HG02885 (cell line): ENCODE measurements around the gene AIF1L.

ENCODE experiments used
- ATAC-seq: cut with Tn5 transposase; IDR thresholded peaks from one replicate; pipeline ENCODE4 v1.9.1; 2021; ENCODE audit warnings: mild to moderate bottlenecking; ENCODE audit not compliant: unreplicated experiment, poor library complexity

The AIF1L gene

GRCh38 chr9:131116281-131117120 is 20.2 kb downstream of the AIF1L start:
- no peak for ATAC-seq

- no peak for ATAC-seq
These were observed 20.9 kb downstream of the AIF1L start for GRCh38 chr9:131117121-131117761.

GRCh38 chr9:131117762-131118145 is 21.4 kb downstream of the AIF1L start:
- no peak for ATAC-seq

- no peak for ATAC-seq
These were observed 23.3 kb downstream of the AIF1L start for GRCh38 chr9:131119600-131119999.

- ATAC-seq = no peak
These were observed 24.4 kb downstream of the AIF1L start for GRCh38 chr9:131120620-131121228.

GRCh38 chr9:131121346-131121745 is 25.0 kb downstream of the AIF1L start:
- no peak for ATAC-seq

GRCh38 chr9:131122158-131122557 is 25.8 kb downstream of the AIF1L start:
- no peak for ATAC-seq

- ATAC-seq = no peak
These were observed 28.6 kb downstream of the AIF1L start for GRCh38 chr9:131125038-131125287.

GRCh38 chr9:131125288-131126058 is 29.1 kb downstream of the AIF1L start, which contains the start of gene NUP214:
Gene NUP214 (plus strand): TSS chr9:131125586. CDS start chr9:131125705, 119 bp downstream.
- ATAC-seq = peak; percentile 97

- ATAC-seq = no peak
These were observed 29.7 kb downstream of the AIF1L start for GRCh38 chr9:131126059-131126426.

- no peak for ATAC-seq
These were observed 32.9 kb downstream of the AIF1L start for GRCh38 chr9:131129183-131129582.

- no peak for ATAC-seq
These were observed 42.3 kb downstream of the AIF1L start for GRCh38 chr9:131138676-131139075.

GRCh38 chr9:131140112-131140511 is 43.8 kb downstream of the AIF1L start:
- no peak for ATAC-seq

GRCh38 chr9:131140550-131140949 is 44.2 kb downstream of the AIF1L start:
- ATAC-seq = no peak

- no peak for ATAC-seq
These were observed 45.8 kb downstream of the AIF1L start for GRCh38 chr9:131142160-131142559.

GRCh38 chr9:131144201-131144600 is 47.9 kb downstream of the AIF1L start:
- ATAC-seq = no peak

GRCh38 chr9:131145245-131145644 is 48.9 kb downstream of the AIF1L start:
- ATAC-seq = no peak

- ATAC-seq = no peak
These were observed 49.9 kb downstream of the AIF1L start for GRCh38 chr9:131146186-131146585.

GRCh38 chr9:131148276-131148675 is 51.9 kb downstream of the AIF1L start:
- no peak for ATAC-seq

GRCh38 chr9:131148966-131149687 is 52.8 kb downstream of the AIF1L start:
- ATAC-seq = no peak
